Endothelial cell of umbilical vein (primary cell): ENCODE measurements around the gene VWA8. TPM values are rescaled to one million over a fixed set of nuclear protein-coding genes. Genes with fewer than 3 reads are reported as not detected.
A peak's percentile ranks its signal among the peaks of the same experiment; 100 is the strongest.

Experiments used
- BruUV-seq: library from RNA; stranded (reverse); fragments of 400-500 nt; replicated peaks from 2 replicates; lab custom pipeline; 2021; lab: Mats Ljungman, UMichigan
- CTCF ChIA-PET: fragments of 300-600, 350-600 bp; sonication (Branson Sonifier 250); formaldehyde crosslinking; loops from one replicate; lab custom pipeline; 2021; ENCODE audit warnings: antibody characterized with exemption, inconsistent platforms; lab: Charles Lee
- POLR2A ChIA-PET: fragments of 300-600, 350-600 bp; sonication (Branson Sonifier 250); formaldehyde crosslinking; loops from one replicate; lab custom pipeline; 2021; ENCODE audit warnings: antibody characterized with exemption, inconsistent platforms; lab: Charles Lee
- DNase-seq: peaks from one replicate; pipeline ENCODE4 v3.0.0-alpha.2; 2011; ENCODE audit warnings: low read depth, low spot score
- FAIRE-seq: peaks from 2 replicates; lab custom pipeline; 2011; peaks lifted over from hg19 to GRCh38; lab: Jason Lieb, UNC
- H2AFZ ChIP-seq: 2 replicates; pipeline ENCODE4 v1.6.0; 2012; ENCODE audit warnings: low read depth, low read length, control low read depth, inconsistent platforms
- H3K27ac ChIP-seq: 2 replicates; pipeline ENCODE4 v1.5.1; 2011; ENCODE audit warnings: low read depth, mild to moderate bottlenecking, control low read depth, low read length, moderate library complexity; ENCODE audit not compliant: insufficient read depth
- H3K27me3 ChIP-seq, 2 experiments: 2 replicates each; pipeline versions ENCODE4 v1.6.0 to v1.6.1; 2011; ENCODE audit warnings: low read length in 2 of 2, mixed read lengths in 1 of 2; ENCODE audit not compliant: control insufficient read depth in 2 of 2, insufficient read depth in 2 of 2
- H3K36me3 ChIP-seq, 2 experiments: 2 replicates in 1 of 2; 3 replicates in 1 of 2; pipeline ENCODE4 v1.5.1; 2011; ENCODE audit warnings: low read length in 2 of 2, mild to moderate bottlenecking in 1 of 2, moderate library complexity in 1 of 2; ENCODE audit not compliant: control insufficient read depth in 2 of 2, insufficient read depth in 2 of 2; ENCODE audit errors: extremely low read depth in 1 of 2
- H3K4me1 ChIP-seq: 3 replicates; pipeline ENCODE4 v1.5.1; 2011; ENCODE audit warnings: mild to moderate bottlenecking, low read length; ENCODE audit not compliant: control insufficient read depth, insufficient read depth; ENCODE audit errors: extremely low read depth
- H3K4me2 ChIP-seq: 2 replicates; pipeline ENCODE4 v1.6.1; 2011; ENCODE audit warnings: low read length, control low read depth, mixed read lengths; ENCODE audit not compliant: insufficient read depth
- H3K4me3 ChIP-seq, 3 experiments: fragments of 200-600 bp in 1 of 3; sonication (generic), shearing (Covaris generic) in 1 of 3; replicated peaks in 1 of 3; 2 replicates each; pipeline ENCODE4 v1.5.1; 2011 to 2016; ENCODE audit warnings: control low read depth in 3 of 3, low read length in 3 of 3, mild to moderate bottlenecking in 2 of 3, inconsistent platforms in 1 of 3, low read depth in 1 of 3, moderate library complexity in 1 of 3; ENCODE audit not compliant: insufficient read depth in 1 of 3
- H3K79me2 ChIP-seq: 2 replicates; pipeline ENCODE4 v1.6.0; 2012; ENCODE audit warnings: low read length, inconsistent platforms; ENCODE audit not compliant: control insufficient read depth, insufficient read depth
- H3K9ac ChIP-seq: replicated peaks from 2 replicates; pipeline ENCODE3; 2011; ENCODE audit warnings: low read length, control low read depth; ENCODE audit not compliant: insufficient read depth; ENCODE audit errors: extremely low read depth
- H3K9me1 ChIP-seq: replicated peaks from 3 replicates; pipeline ENCODE4 v1.6.0; 2011; ENCODE audit warnings: mild to moderate bottlenecking, low read length; ENCODE audit not compliant: control insufficient read depth, insufficient read depth; ENCODE audit errors: extremely low read depth
- H3K9me3 ChIP-seq: replicated peaks from 2 replicates; pipeline ENCODE4 v1.5.1; 2012; ENCODE audit warnings: low read length, inconsistent platforms; ENCODE audit not compliant: control insufficient read depth, insufficient read depth
- H4K20me1 ChIP-seq: replicated peaks from 2 replicates; pipeline ENCODE3; 2011; ENCODE audit warnings: mild to moderate bottlenecking, low read length; ENCODE audit not compliant: control insufficient read depth, insufficient read depth; ENCODE audit errors: extremely low read depth
- CTCF ChIP-seq, 2 donors: IDR thresholded peaks; 1 replicate in 1 of 2; 2 replicates in 1 of 2; pipeline ENCODE4 v1.5.1; 2011; ENCODE audit warnings: low read length in 2 of 2, mild to moderate bottlenecking in 2 of 2, moderate library complexity in 2 of 2, control low read depth in 1 of 2, inconsistent platforms in 1 of 2, low read depth in 1 of 2; ENCODE audit not compliant: insufficient read depth in 1 of 2; ENCODE audit errors: extremely low read depth in 1 of 2
- EZH2 ChIP-seq: IDR thresholded peaks from 2 replicates; pipeline ENCODE4 v1.6.1; 2012; ENCODE audit warnings: borderline replicate concordance, low read depth, mild to moderate bottlenecking, moderate library complexity, low read length, inconsistent platforms; ENCODE audit not compliant: severe bottlenecking
- FOS ChIP-seq: IDR thresholded peaks from 2 replicates; pipeline ENCODE4 v1.6.1; 2011; ENCODE audit warnings: mild to moderate bottlenecking, low read length, moderate library complexity, borderline replicate concordance; ENCODE audit not compliant: insufficient read depth
- GATA2 ChIP-seq: IDR thresholded peaks from 2 replicates; pipeline ENCODE4 v1.7.0; 2011; ENCODE audit warnings: low read depth, mild to moderate bottlenecking, moderate library complexity, mixed read lengths, low read length; ENCODE audit not compliant: insufficient read length, insufficient read depth
- JUN ChIP-seq: IDR thresholded peaks from 2 replicates; pipeline ENCODE4 v1.6.1; 2011; ENCODE audit warnings: borderline replicate concordance, low read depth; ENCODE audit not compliant: insufficient read length, insufficient read depth
- MAX ChIP-seq: IDR thresholded peaks from 2 replicates; pipeline ENCODE4 v1.6.1; 2011; ENCODE audit not compliant: insufficient read depth, insufficient read length
- MYC ChIP-seq: IDR thresholded peaks from one replicate; pipeline ENCODE4 v1.6.1; 2011; ENCODE audit warnings: mild to moderate bottlenecking, low read depth, low read length
- POLR2A ChIP-seq: IDR thresholded peaks from 2 replicates; pipeline ENCODE4 v1.6.1; 2012; ENCODE audit warnings: low read depth, mild to moderate bottlenecking, control low read depth, low read length
- POLR2AphosphoS5 ChIP-seq: IDR thresholded peaks from 2 replicates; pipeline ENCODE4 v1.6.1; 2012; ENCODE audit warnings: low read depth, mild to moderate bottlenecking, control low read depth, low read length, moderate library complexity; ENCODE audit not compliant: insufficient read depth
- dilution Hi-C: fragments of 300-500 bp; cut with MboI; formaldehyde crosslinking; loops from one replicate; pipeline ENCODE4 v1.15.0; 2019; ENCODE audit warnings: low sequenced_read_pairs; ENCODE audit not compliant: extremely low pct_ligation_motif_present
- intact Hi-C: fragments of 100-400 bp; cut with micrococcal nuclease; formaldehyde crosslinking; loops from one replicate; pipeline ENCODE4 v1.10.0; 2022
- polyA plus RNA-seq, 4 experiments: library from polyadenylated mRNA; depleted of rRNA in 3 of 4; stranded (reverse) in 3 of 4; unstranded in 1 of 4; fragments of >200 nt; gene quantifications; 2 replicates each; pipeline versions ENCODE4 v1.2.1 to v1.2.3, GENCODE V29; 2011 to 2012; ENCODE audit warnings: missing spikeins in 1 of 4
- total RNA-seq: library from RNA; stranded (reverse); gene quantifications from 2 replicates; pipeline ENCODE4 v1.2.3, GENCODE V29; 2021

The VWA8 gene
- total and polyA plus RNA-seq, 2 donors (not counting 3 experiments of a cell fraction or from before 2014, with no cell fraction given), result 2.9 to 11.3 TPM

- no peaks in the 10 kb centered on the region for H3K9me3 ChIP-seq
- peak; percentile 38 for TF ChIP-seq POLR2AphosphoS5
- no peak for TF ChIP-seq MYC
- TF ChIP-seq JUN, result peak; percentile 77
- TF ChIP-seq FOS, result peak; percentile 56
- TF ChIP-seq GATA2, result peak; percentile 56
- TF ChIP-seq MAX, result no peak
- TF ChIP-seq EZH2, result no peak
- TF ChIP-seq POLR2A, result no peak
- no peak for TF ChIP-seq CTCF (IDR thresholded peaks at IDR 0.05; ENCODE audit: extremely low read depth in 1 of 2, insufficient read depth in 1 of 2, low read depth in 1 of 2, low read length in 2 of 2)
- no peaks in the 10 kb centered on the region for H3K36me3 ChIP-seq
- H3K9ac ChIP-seq, result peak overlapping the region; percentile 65
- no peaks in the 10 kb centered on the region for H4K20me1 ChIP-seq
- dilution Hi-C loops, result no loop called here
- DNase-seq, result peak; percentile 93
- H3K9me1 ChIP-seq, result no peaks in the 10 kb centered on the region
- intact Hi-C loops, result loop anchor here (1.0 to 10.0 kb wide), 5 partner anchors 46 to 350 kb away; partner anchors contain the start of gene DGKH
- ChIA-PET CTCF (interaction anchor here (1.7 to 1.8 kb wide), 2 partner anchors 23 to 26 kb away, joined by 5 to 6 read pairs; no protein-coding TSS in a partner anchor), POLR2A (no interaction called here)
- TSS peak; percentile 61 for BruUV-seq
- peak overlapping the region; percentile 72 for H3K4me2 ChIP-seq
- no peaks in the 10 kb centered on the region for H3K27me3 ChIP-seq
- peak; percentile 78 for FAIRE-seq
- peak overlapping the region; percentile 88 for H3K27ac ChIP-seq
- H3K4me3 ChIP-seq, result peak overlapping the region in 1 of 3 experiments; percentile 30
- H3K79me2 ChIP-seq, result no peaks in the 10 kb centered on the region
- peak overlapping the region; percentile 14 for H2AFZ ChIP-seq
- peaks cover 34% of the 10 kb centered on the region for H3K4me1 ChIP-seq
These were observed 266.2 kb downstream of the VWA8 start for GRCh38 chr13:41694545-41695301.
